SK-N-SH (cell line): ENCODE measurements around the gene LILRA2.

Experiments
- CHD2 ChIP-seq: fragments of 150-350 bp; IDR thresholded peaks from 2 replicates; pipeline ENCODE4 v1.6.1; 2018; ENCODE audit warnings: low read length; ENCODE audit not compliant: partially characterized antibody
- EP300 ChIP-seq, 2 experiments: IDR thresholded peaks; 2 replicates each; pipeline versions ENCODE4 v1.4.0 to v1.6.1; 2012; ENCODE audit warnings: borderline replicate concordance in 1 of 2, low read depth in 1 of 2, low read length in 1 of 2
- EZH2phosphoT487 ChIP-seq: fragments of 200-600 bp; sonication (generic); IDR thresholded peaks from 2 replicates; pipeline ENCODE4 v1.6.1; 2017; ENCODE audit warnings: low read depth, mixed run types, mild to moderate bottlenecking, antibody characterized with exemption, moderate library complexity, borderline replicate concordance
- GABPA ChIP-seq: IDR thresholded peaks from 2 replicates; pipeline ENCODE4 v1.4.0; 2012; ENCODE audit warnings: low read depth, mild to moderate bottlenecking
- JUND ChIP-seq: IDR thresholded peaks from 2 replicates; pipeline ENCODE4 v1.4.0; 2012
- RCOR1 ChIP-seq: fragments of 150-350 bp; IDR thresholded peaks from 2 replicates; pipeline ENCODE4 v1.6.1; 2017; ENCODE audit warnings: antibody characterized with exemption, low read length
- RXRA ChIP-seq: IDR thresholded peaks from 2 replicates; pipeline ENCODE4 v1.4.0; 2012; ENCODE audit warnings: low read depth, mild to moderate bottlenecking, borderline replicate concordance
- TAF1 ChIP-seq: IDR thresholded peaks from 2 replicates; pipeline ENCODE4 v1.6.1; 2012; ENCODE audit warnings: low read depth, mild to moderate bottlenecking, low read length, moderate library complexity, borderline replicate concordance
- TCF12 ChIP-seq: IDR thresholded peaks from 2 replicates; pipeline ENCODE4 v1.4.0; 2012
- TF ChIP-seq, protein P1 (sequence below): IDR thresholded peaks from 2 replicates; pipeline ENCODE4; 2012
- TF ChIP-seq, protein P2 (sequence below): fragments of 200-600 bp; sonication (generic); IDR thresholded peaks from 2 replicates; pipeline ENCODE4 v1.6.1; 2017; ENCODE audit warnings: antibody characterized with exemption, mild to moderate bottlenecking, moderate library complexity
- TF ChIP-seq, protein P3 (sequence below): IDR thresholded peaks from 2 replicates; pipeline ENCODE4 v1.6.1; 2012; ENCODE audit warnings: mild to moderate bottlenecking, low read depth, low read length, moderate library complexity

DNA sequence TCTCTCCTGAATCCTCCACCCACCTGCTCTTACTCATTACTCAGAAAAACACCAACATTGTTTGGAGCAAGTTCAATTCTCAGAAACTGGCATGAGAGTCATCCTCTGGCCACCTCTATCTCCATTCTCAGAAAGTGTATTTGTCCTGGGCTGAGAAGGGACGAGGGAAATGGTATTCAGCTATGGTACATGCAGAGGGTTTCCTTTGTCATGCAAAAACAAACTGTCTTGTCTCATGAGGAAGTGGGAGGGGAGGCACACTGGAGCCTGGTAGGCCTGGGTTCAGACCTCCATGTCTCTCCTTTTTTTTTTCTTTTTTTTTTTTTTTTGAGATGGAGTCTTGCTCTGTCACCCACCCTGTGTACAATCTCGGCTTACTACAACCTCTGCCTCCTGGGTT lies 31.9 kb upstream of the LILRA2 start:
- TF ChIP-seq, protein P1, sequence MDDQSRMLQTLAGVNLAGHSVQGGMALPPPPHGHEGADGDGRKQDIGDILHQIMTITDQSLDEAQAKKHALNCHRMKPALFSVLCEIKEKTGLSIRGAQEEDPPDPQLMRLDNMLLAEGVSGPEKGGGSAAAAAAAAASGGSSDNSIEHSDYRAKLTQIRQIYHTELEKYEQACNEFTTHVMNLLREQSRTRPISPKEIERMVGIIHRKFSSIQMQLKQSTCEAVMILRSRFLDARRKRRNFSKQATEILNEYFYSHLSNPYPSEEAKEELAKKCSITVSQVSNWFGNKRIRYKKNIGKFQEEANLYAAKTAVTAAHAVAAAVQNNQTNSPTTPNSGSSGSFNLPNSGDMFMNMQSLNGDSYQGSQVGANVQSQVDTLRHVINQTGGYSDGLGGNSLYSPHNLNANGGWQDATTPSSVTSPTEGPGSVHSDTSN, result no peak
- TF ChIP-seq RXRA (no peak), TAF1 (no peak), RCOR1 (no peak), EP300 (IDR thresholded peaks at IDR 0.05; ENCODE audit: borderline replicate concordance in 1 of 2, low read depth in 1 of 2, low read length in 1 of 2) (no peak), TCF12 (no peak), EZH2phosphoT487 (no peak), JUND (no peak), GABPA (no peak), CHD2 (no peak)
- TF ChIP-seq, protein P2, sequence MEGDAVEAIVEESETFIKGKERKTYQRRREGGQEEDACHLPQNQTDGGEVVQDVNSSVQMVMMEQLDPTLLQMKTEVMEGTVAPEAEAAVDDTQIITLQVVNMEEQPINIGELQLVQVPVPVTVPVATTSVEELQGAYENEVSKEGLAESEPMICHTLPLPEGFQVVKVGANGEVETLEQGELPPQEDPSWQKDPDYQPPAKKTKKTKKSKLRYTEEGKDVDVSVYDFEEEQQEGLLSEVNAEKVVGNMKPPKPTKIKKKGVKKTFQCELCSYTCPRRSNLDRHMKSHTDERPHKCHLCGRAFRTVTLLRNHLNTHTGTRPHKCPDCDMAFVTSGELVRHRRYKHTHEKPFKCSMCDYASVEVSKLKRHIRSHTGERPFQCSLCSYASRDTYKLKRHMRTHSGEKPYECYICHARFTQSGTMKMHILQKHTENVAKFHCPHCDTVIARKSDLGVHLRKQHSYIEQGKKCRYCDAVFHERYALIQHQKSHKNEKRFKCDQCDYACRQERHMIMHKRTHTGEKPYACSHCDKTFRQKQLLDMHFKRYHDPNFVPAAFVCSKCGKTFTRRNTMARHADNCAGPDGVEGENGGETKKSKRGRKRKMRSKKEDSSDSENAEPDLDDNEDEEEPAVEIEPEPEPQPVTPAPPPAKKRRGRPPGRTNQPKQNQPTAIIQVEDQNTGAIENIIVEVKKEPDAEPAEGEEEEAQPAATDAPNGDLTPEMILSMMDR, result no peak
- TF ChIP-seq, protein P3, sequence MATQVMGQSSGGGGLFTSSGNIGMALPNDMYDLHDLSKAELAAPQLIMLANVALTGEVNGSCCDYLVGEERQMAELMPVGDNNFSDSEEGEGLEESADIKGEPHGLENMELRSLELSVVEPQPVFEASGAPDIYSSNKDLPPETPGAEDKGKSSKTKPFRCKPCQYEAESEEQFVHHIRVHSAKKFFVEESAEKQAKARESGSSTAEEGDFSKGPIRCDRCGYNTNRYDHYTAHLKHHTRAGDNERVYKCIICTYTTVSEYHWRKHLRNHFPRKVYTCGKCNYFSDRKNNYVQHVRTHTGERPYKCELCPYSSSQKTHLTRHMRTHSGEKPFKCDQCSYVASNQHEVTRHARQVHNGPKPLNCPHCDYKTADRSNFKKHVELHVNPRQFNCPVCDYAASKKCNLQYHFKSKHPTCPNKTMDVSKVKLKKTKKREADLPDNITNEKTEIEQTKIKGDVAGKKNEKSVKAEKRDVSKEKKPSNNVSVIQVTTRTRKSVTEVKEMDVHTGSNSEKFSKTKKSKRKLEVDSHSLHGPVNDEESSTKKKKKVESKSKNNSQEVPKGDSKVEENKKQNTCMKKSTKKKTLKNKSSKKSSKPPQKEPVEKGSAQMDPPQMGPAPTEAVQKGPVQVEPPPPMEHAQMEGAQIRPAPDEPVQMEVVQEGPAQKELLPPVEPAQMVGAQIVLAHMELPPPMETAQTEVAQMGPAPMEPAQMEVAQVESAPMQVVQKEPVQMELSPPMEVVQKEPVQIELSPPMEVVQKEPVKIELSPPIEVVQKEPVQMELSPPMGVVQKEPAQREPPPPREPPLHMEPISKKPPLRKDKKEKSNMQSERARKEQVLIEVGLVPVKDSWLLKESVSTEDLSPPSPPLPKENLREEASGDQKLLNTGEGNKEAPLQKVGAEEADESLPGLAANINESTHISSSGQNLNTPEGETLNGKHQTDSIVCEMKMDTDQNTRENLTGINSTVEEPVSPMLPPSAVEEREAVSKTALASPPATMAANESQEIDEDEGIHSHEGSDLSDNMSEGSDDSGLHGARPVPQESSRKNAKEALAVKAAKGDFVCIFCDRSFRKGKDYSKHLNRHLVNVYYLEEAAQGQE, result no peak
